HepG2 (cell line): ENCODE measurements around the gene DNASE1. TPM values are rescaled to one million over a fixed set of nuclear protein-coding genes. Genes with fewer than 3 reads are reported as not detected.

Experiments used
- GATAD2A ChIP-seq: IDR thresholded peaks from 2 replicates; pipeline ENCODE4 v1.6.1; 2016
- HNRNPH1 ChIP-seq: fragments of 200-400 bp; formaldehyde crosslinking; optimal IDR thresholded peaks from 2 replicates; pipeline ENCODE3; 2017; ENCODE audit warnings: mild to moderate bottlenecking, low read depth, low read length
- HOXA9 ChIP-seq: sonication (generic); formaldehyde crosslinking; IDR thresholded peaks from 2 replicates; pipeline ENCODE4 v1.8.1; 2022; ENCODE audit warnings: missing genetic modification reagents, mild to moderate bottlenecking, moderate library complexity, borderline replicate concordance
- KAT8 ChIP-seq: IDR thresholded peaks from 2 replicates; pipeline ENCODE4 v1.6.1; 2016; ENCODE audit warnings: missing genetic modification reagents, missing compliant biosample characterization
- MED1 ChIP-seq: sonication (generic); formaldehyde crosslinking; IDR thresholded peaks from 2 replicates; pipeline ENCODE4 v1.4.0; 2020; ENCODE audit warnings: missing genetic modification reagents
- MEIS2 ChIP-seq: sonication (generic); formaldehyde crosslinking; IDR thresholded peaks from 2 replicates; pipeline ENCODE4 v1.9.0; 2021; ENCODE audit warnings: mild to moderate bottlenecking, missing genetic modification reagents
- RAD21 ChIP-seq: fragments of 450-650 bp; formaldehyde crosslinking; IDR thresholded peaks from 2 replicates; pipeline ENCODE4 v1.5.0; 2020; ENCODE audit warnings: mild to moderate bottlenecking
- SIN3A ChIP-seq: IDR thresholded peaks from 2 replicates; pipeline ENCODE4 v1.6.1; 2011; ENCODE audit warnings: low read depth, mild to moderate bottlenecking, control low read depth, low read length, borderline replicate concordance
- SP2 ChIP-seq: sonication (generic); formaldehyde crosslinking; IDR thresholded peaks from 2 replicates; pipeline ENCODE4 v1.5.1; 2020; ENCODE audit warnings: mild to moderate bottlenecking, missing genetic modification reagents
- WIZ ChIP-seq: sonication (generic); formaldehyde crosslinking; IDR thresholded peaks from 2 replicates; pipeline ENCODE4 v1.5.1; 2020; ENCODE audit warnings: mild to moderate bottlenecking, missing genetic modification reagents
- ZFAT ChIP-seq: sonication (generic); formaldehyde crosslinking; conservative IDR thresholded peaks from 2 replicates; pipeline ENCODE4 v1.8.1; 2023; ENCODE audit warnings: missing genetic modification reagents, inconsistent platforms
- ZFP90 ChIP-seq: sonication (generic); formaldehyde crosslinking; IDR thresholded peaks from 2 replicates; pipeline ENCODE4 v1.8.0; 2022; ENCODE audit warnings: missing genetic modification reagents, mild to moderate bottlenecking, inconsistent platforms, borderline replicate concordance
- ZFY ChIP-seq: sonication (generic); formaldehyde crosslinking; IDR thresholded peaks from 2 replicates; pipeline ENCODE4 v1.4.0; 2020; ENCODE audit warnings: missing genetic modification reagents
- ZNF331 ChIP-seq: sonication (generic); formaldehyde crosslinking; IDR thresholded peaks from 2 replicates; pipeline ENCODE4 v1.4.0; 2020; ENCODE audit warnings: missing genetic modification reagents
- ZNF333 ChIP-seq: sonication (generic); formaldehyde crosslinking; IDR thresholded peaks from 2 replicates; pipeline ENCODE4 v1.4.0; 2020; ENCODE audit warnings: mild to moderate bottlenecking, missing genetic modification reagents, borderline replicate concordance
- ZNF382 ChIP-seq: sonication (generic); formaldehyde crosslinking; IDR thresholded peaks from 2 replicates; pipeline ENCODE4 v1.5.0; 2020; ENCODE audit warnings: missing genetic modification reagents, mild to moderate bottlenecking, borderline replicate concordance
- ZNF781 ChIP-seq: sonication (generic); formaldehyde crosslinking; IDR thresholded peaks from 2 replicates; pipeline ENCODE4 v1.5.1; 2020; ENCODE audit warnings: borderline replicate concordance, mild to moderate bottlenecking, missing genetic modification reagents; ENCODE audit errors: not compliant biosample characterization
- ZNF841 ChIP-seq: sonication (generic); formaldehyde crosslinking; IDR thresholded peaks from 2 replicates; pipeline ENCODE4 v1.8.1; 2023; ENCODE audit warnings: missing genetic modification reagents, borderline replicate concordance
- ZSCAN21 ChIP-seq: sonication (generic); formaldehyde crosslinking; IDR thresholded peaks from 2 replicates; pipeline ENCODE4 v1.8.0; 2022; ENCODE audit warnings: mild to moderate bottlenecking, missing genetic modification reagents, moderate library complexity, borderline replicate concordance
- polyA plus RNA-seq, 8 experiments: library from polyadenylated mRNA; depleted of rRNA in 3 of 8; stranded (reverse) in 7 of 8; unstranded in 1 of 8; fragments of >200 nt; fragmentation: Illumina TruSeq in 4 of 8; extraction: Trizol in 4 of 8; gene quantifications; 2 replicates each; pipeline versions ENCODE4 v1.2.1 to v1.2.3, GENCODE V29; 2011 to 2016; ENCODE audit warnings: low read depth in 4 of 8, missing spikeins in 1 of 8, mixed read lengths in 1 of 8; ENCODE audit not compliant: insufficient read depth in 1 of 8
- total RNA-seq, 5 experiments: library from RNA; depleted of rRNA; stranded (reverse); fragments of >200 nt; fragmentation: Illumina TruSeq; extraction: Trizol; gene quantifications; 2 replicates each; pipeline ENCODE4 v1.2.3, GENCODE V29; 2016; ENCODE audit warnings: low read depth in 1 of 5
- TF ChIP-seq, protein P1 (sequence below): IDR thresholded peaks from 2 replicates; pipeline ENCODE4 v1.6.1; 2016; ENCODE audit warnings: low read depth, borderline replicate concordance
- TF ChIP-seq, protein P2 (sequence below): sonication (generic); formaldehyde crosslinking; IDR thresholded peaks from 2 replicates; pipeline ENCODE4 v1.8.0; 2022; ENCODE audit warnings: mild to moderate bottlenecking, missing genetic modification reagents
- TF ChIP-seq, protein P3 (sequence below): sonication (generic); formaldehyde crosslinking; IDR thresholded peaks from 2 replicates; pipeline ENCODE4 v1.8.1; 2023; ENCODE audit warnings: mild to moderate bottlenecking, inconsistent platforms, moderate library complexity, missing genetic modification reagents, borderline replicate concordance
- TF ChIP-seq, protein P4 (sequence below): sonication (generic); formaldehyde crosslinking; IDR thresholded peaks from 2 replicates; pipeline ENCODE4 v1.5.0; 2020; ENCODE audit warnings: missing genetic modification reagents, mild to moderate bottlenecking, borderline replicate concordance
- TF ChIP-seq, protein P5 (sequence below): sonication (generic); formaldehyde crosslinking; IDR thresholded peaks from 2 replicates; pipeline ENCODE4 v1.4.0; 2020; ENCODE audit warnings: missing genetic modification reagents, borderline replicate concordance

DNASE1 gene
- total and polyA plus RNA-seq, 2 of the 13 experiments (the other 11 are each of a cell fraction or from before 2014, with no cell fraction given) = 7.1 to 11.1 TPM

DNA sequence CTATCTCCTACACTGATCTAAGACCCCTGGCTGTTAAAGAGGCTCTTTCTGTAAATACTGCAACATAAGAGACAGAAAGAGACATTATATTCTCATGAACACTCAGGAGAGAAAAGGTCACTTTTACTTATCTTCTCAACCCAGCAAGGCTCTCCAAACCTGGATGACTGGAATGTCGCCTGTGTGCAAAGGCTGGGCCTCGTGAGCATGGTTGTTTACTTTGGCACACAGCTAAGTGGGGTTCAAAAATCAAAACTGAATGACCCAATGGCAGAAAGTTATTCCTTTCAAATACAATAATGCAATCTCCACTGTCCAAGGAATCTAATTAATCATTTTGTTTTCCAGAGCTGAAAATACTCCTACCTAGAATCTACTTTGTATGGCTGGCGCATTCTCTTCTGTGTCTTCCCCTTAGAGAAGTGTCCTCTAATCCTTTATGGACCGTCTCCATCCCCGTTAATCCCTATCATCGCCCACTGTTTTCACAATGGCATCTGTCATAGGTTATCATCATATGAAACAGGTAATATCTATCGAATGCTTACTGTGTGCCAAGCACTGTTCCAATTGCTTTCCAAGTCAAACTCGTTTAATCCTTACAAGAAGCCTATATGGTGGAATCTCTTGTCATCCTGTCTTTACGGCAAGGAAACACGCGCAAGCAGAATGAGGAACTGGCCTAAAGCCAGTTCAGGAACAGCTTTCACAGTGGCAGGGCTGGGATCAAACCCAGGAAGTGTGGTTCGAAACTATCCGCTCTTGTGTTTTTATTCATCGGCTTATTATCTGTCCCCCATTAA, 44.4 kb upstream of the DNASE1 start (continued):
- TF ChIP-seq, protein P1, sequence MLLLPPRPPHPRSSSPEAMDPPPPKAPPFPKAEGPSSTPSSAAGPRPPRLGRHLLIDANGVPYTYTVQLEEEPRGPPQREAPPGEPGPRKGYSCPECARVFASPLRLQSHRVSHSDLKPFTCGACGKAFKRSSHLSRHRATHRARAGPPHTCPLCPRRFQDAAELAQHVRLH = no peak
- TF ChIP-seq WIZ (no peak), HOXA9 (CRISPR knock-in tag) (no peak), ZNF331 (peak; percentile 26), ZNF781 (CRISPR knock-in tag) (peak; percentile 30), RAD21 (no peak), ZFY (CRISPR knock-in tag) (0 out of 2 replicates have a peak, but pooled peaks have one; percentile 18), MEIS2 (CRISPR knock-in tag) (no peak), HNRNPH1 (no peak), SP2 (CRISPR knock-in tag) (no peak), ZNF841 (no peak), ZNF333 (no peak), KAT8 (CRISPR knock-in tag) (no peak), ZSCAN21 (CRISPR knock-in tag) (no peak), MED1 (CRISPR knock-in tag) (no peak), ZFP90 (CRISPR knock-in tag) (no peak), GATAD2A (CRISPR knock-in tag) (peak; percentile 33; the same call in 1 of the 2 replicates), ZNF382 (CRISPR knock-in tag) (no peak), ZFAT (CRISPR knock-in tag) (no peak), SIN3A (no peak)
- TF ChIP-seq, protein P2, sequence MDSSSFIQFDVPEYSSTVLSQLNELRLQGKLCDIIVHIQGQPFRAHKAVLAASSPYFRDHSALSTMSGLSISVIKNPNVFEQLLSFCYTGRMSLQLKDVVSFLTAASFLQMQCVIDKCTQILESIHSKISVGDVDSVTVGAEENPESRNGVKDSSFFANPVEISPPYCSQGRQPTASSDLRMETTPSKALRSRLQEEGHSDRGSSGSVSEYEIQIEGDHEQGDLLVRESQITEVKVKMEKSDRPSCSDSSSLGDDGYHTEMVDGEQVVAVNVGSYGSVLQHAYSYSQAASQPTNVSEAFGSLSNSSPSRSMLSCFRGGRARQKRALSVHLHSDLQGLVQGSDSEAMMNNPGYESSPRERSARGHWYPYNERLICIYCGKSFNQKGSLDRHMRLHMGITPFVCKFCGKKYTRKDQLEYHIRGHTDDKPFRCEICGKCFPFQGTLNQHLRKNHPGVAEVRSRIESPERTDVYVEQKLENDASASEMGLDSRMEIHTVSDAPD (CRISPR knock-in tag) = no peak
- TF ChIP-seq, protein P3, sequence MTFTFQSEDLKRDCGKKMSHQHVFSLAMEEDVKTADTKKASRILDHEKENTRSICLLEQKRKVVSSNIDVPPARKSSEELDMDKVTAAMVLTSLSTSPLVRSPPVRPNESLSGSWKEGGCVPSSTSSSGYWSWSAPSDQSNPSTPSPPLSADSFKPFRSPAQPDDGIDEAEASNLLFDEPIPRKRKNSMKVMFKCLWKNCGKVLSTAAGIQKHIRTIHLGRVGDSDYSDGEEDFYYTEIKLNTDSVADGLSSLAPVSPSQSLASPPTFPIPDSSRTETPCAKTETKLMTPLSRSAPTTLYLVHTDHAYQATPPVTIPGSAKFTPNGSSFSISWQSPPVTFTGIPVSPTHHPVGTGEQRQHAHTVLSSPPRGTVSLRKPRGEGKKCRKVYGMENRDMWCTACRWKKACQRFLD (CRISPR knock-in tag) = no peak
- TF ChIP-seq, protein P4, sequence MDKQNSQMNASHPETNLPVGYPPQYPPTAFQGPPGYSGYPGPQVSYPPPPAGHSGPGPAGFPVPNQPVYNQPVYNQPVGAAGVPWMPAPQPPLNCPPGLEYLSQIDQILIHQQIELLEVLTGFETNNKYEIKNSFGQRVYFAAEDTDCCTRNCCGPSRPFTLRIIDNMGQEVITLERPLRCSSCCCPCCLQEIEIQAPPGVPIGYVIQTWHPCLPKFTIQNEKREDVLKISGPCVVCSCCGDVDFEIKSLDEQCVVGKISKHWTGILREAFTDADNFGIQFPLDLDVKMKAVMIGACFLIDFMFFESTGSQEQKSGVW (CRISPR knock-in tag) = no peak
- TF ChIP-seq, protein P5, sequence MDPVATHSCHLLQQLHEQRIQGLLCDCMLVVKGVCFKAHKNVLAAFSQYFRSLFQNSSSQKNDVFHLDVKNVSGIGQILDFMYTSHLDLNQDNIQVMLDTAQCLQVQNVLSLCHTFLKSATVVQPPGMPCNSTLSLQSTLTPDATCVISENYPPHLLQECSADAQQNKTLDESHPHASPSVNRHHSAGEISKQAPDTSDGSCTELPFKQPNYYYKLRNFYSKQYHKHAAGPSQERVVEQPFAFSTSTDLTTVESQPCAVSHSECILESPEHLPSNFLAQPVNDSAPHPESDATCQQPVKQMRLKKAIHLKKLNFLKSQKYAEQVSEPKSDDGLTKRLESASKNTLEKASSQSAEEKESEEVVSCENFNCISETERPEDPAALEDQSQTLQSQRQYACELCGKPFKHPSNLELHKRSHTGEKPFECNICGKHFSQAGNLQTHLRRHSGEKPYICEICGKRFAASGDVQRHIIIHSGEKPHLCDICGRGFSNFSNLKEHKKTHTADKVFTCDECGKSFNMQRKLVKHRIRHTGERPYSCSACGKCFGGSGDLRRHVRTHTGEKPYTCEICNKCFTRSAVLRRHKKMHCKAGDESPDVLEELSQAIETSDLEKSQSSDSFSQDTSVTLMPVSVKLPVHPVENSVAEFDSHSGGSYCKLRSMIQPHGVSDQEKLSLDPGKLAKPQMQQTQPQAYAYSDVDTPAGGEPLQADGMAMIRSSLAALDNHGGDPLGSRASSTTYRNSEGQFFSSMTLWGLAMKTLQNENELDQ (CRISPR knock-in tag) = no peak
